GM19372 (cell line): ENCODE data around the gene ATF2.

Experiments
- ATAC-seq: cut with Tn5 transposase; IDR thresholded peaks from one replicate; pipeline ENCODE4 v1.9.1; 2021; ENCODE audit warnings: mild to moderate bottlenecking, low read depth, moderate library complexity; ENCODE audit not compliant: unreplicated experiment

ATF2 gene, protein sequence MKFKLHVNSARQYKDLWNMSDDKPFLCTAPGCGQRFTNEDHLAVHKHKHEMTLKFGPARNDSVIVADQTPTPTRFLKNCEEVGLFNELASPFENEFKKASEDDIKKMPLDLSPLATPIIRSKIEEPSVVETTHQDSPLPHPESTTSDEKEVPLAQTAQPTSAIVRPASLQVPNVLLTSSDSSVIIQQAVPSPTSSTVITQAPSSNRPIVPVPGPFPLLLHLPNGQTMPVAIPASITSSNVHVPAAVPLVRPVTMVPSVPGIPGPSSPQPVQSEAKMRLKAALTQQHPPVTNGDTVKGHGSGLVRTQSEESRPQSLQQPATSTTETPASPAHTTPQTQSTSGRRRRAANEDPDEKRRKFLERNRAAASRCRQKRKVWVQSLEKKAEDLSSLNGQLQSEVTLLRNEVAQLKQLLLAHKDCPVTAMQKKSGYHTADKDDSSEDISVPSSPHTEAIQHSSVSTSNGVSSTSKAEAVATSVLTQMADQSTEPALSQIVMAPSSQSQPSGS

DNA sequence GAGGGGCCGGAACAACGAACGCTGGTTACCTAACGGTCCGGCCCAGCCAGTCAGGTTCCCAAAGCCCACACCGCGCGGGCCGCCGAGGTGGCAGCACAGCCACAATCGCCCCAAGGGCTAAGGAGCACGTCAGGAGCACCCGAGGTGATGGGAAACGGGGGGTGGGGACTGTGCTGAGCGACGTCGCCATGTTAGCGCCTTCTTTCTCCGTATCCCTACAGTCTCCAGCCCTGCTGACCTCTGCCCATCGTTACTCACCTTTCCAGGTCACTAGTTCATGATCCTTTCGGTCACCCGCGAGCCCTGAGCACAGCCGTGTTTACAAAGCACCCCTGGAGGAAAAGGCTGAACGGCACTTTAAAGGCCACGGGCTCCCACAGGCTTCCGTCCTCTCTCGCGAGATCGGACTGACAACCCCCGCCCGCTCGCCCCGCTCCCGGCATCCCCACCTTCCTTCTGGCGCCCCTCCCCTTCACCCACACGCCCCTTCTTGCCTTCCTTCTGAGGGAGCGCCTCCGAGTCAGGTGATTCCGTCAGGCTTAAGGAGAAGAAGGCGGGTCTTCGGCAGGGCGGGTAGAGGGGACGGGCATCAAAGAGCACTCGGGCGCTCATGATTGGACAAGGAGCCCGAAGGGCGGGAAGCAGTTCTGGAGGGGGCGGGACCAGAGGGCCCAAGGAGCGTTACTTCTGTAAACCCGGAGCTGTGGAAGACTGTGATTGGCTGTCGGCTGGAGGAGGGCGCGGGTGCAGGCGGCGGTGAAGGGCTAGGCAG lies at the start of gene ATF2:
Gene ATF2, minus strand, starts transcription at position 412 of the 772 bp plus-strand sequence. CDS start 31,760 bp downstream, outside the sequence.
- ATAC-seq = peak; percentile 92

DNA sequence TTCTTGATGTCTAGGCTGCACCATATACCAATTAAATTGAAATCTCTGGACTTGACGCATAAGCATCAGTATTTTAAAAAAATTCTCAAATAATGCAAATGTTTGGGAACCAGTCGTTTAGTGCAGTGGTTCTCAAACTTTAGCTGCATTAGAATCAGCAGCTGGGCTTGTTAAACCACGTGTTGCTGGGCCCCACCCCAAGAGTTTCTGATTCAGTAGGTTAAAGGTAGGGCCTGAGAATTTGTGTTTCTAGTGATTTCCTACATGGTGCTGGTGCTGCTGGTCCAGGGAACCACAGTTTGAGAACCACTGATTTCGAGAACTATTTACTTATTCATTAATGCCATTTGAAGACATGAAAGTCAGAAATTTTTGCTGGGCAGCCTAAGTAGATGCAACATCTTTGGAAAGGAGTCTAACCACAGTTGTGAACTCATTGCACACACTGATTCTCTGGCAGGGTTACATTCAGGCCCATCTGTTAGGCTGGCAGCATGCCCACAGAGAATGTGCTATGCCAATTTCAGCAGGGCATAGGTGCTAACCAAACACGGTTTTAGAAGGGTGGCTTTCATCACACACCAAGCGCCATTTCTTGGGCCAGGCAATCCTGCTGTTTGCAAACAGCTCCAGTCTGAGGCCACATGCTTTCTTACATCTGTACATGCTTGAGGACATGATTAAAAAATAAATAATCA lies 39.9 kb upstream of the ATF2 start:
- no peak for ATAC-seq

DNA sequence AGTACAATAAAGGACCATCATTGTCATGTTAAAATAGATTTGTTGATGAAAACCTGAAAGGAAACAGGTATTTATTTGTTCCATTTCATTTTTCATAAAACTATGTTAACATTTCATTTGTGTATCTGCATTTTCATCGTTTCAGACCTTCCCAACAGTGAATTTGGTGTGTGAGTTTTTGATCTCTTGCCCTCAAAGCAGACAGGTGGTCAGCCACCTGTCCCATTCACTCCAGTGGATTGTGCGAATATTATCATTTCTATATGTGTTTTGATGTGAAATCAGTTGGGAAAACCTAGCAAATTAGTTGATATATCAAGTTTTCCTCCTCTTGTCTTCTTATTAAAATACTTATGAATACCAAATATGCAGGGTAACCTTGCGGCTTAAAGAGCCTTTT lies 38.9 kb upstream of the ATF2 start:
- ATAC-seq = no peak

DNA sequence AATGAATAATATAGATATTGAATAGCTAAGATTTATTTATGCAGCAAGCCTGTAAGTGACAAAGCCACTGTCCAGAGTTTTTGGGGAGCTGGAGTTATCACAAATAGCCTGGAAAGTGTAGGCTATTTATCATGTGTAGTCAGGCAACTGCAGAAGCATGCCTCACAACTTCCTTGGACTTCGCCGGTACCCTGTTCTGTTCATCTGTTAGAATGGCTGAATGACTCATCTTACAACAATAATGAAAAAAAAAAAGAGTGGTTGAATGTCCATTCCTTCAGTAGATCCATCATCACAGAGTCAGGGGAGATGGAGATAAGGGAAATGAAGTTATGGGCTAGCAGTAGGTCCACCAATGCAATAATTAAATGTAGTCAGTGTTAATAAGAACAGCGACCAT lies 37.5 kb upstream of the ATF2 start:
- ATAC-seq = no peak

DNA sequence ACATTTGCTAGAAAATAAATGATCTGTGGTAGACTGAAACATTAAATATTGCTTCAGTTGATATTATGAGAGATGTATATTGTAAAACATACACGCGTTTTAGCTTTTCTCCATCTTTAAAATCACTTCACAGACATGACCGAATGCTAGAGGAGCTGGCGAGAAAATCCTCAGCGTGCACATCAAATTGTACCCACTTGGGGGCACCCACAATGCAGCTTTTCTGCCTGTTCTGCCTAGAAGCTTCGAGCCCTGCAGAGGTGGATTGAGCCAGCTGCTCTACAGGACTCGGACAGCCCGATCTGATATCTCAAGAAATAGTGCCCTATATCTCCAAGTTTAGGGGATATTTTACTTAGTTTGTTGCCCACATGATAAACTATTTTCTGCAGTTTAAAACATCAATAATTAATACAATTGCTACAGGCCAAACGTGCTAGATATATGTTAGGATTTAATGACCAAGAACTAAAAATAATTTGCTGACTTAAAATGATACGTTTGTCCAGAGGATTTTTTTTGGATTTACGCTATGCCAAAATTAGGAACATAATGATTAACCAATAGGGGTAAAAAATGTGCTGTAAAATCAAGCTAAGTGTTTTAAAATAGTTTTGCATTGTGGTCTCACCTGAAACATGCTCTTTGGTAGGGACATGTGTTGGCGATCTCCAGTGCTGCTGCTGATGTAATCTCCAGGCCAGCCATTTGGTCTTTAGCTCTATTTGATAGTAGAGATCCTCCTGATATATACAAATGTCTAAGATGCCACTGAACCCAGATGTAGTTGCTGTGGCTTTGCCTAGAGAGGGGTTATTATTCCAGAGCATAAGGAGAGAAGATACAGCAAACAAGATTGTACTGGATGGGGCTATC lies 35.9 kb upstream of the ATF2 start:
- peak; percentile 91 for ATAC-seq

DNA sequence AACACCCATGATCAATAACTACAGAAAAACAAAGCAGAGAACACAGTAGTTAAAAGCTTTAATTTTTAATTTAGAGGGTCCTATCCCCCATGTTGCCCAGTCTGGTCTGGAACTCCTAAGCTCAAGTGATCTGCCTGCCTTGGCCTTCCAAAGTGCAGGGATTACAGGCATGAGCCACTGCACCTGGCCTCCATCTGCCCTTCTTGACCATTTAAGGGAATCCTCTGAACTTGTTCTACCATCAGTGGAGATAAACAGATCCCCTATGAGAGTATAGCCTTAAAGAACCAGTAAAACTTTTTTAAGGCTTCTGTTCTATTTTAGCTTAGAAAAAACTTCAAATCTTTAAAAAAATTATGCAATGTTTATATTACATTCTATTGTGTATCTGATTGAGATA lies 27.0 kb upstream of the ATF2 start:
- no peak for ATAC-seq

DNA sequence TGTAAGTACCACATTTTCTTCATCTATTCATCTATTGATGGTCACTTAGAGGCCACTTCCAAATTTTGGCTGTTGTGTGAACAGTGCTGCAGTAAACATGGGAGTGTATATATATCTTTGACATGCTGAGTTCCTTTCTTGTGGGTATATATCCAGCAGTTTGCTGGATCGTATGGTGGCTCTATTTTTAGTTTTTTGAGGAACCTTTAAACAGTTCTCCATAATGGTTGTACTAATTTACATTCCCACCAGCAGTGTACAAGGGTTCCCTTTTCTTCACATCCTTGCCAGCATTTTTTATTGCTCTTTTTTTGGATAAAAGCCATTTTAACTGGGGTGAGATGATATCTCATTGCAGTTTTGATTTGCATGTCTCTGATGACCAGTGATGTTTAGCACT lies 20.8 kb upstream of the ATF2 start:
- ATAC-seq = no peak

DNA sequence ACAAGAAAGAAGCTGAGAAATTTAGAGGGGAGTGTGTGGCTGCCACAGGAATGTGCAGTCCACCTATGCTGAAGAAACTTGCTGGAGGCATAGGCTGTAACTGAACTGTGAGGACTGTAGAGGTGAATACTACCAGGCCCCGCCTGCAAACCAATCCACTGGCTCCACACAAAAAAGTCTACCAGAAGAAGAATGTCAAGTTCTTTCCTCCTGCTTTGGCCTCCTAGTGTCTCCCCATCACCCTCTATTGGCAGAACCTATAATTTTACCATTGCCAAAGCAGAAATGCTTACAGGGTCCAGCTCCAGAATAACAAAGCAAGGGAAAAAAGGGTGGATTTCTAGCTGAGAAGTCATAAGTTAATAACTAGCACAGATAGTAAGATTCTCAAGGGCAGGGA lies 19.4 kb upstream of the ATF2 start:
- peak; percentile 65 for ATAC-seq

DNA sequence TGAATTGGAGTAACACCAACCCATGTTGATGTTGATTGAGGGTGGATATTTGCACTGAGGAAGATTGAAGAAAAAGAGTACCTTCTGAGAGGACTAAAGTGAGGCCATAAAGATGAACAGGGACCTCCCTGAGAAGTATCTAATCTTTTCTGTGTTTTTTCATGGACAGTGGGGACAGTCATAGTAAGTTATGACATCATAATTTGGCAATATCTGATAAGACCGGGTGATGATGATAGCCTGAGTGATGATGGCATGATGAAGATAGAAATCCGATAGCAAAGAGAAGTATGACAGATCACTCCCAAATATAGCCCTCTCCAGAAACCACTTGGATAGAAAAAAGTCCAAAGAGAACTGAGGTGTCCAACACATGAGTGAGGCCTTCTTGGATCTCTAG lies 15.7 kb upstream of the ATF2 start:
- no peak for ATAC-seq

DNA sequence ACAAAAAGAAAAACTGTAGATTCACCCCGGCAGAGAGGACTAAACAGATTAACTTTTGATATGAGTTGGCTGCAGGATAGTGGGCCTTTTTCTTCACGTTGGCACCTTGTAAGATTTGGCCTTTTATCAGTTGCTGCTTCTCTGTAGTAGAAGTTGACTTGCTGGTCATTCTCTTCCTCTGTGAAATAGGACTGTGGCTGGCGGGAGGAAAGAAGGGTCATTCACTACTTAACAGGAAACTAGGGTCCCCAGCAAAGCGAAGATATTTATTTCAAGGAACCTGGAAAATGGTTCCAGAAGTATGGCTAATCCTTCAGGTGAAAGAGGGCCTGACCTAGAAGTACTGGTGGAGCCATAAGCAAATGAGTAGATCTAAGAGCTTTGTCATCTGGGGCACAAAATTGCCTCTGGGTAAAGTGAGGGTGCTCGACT lies 13.9 kb upstream of the ATF2 start:
- ATAC-seq = no peak

DNA sequence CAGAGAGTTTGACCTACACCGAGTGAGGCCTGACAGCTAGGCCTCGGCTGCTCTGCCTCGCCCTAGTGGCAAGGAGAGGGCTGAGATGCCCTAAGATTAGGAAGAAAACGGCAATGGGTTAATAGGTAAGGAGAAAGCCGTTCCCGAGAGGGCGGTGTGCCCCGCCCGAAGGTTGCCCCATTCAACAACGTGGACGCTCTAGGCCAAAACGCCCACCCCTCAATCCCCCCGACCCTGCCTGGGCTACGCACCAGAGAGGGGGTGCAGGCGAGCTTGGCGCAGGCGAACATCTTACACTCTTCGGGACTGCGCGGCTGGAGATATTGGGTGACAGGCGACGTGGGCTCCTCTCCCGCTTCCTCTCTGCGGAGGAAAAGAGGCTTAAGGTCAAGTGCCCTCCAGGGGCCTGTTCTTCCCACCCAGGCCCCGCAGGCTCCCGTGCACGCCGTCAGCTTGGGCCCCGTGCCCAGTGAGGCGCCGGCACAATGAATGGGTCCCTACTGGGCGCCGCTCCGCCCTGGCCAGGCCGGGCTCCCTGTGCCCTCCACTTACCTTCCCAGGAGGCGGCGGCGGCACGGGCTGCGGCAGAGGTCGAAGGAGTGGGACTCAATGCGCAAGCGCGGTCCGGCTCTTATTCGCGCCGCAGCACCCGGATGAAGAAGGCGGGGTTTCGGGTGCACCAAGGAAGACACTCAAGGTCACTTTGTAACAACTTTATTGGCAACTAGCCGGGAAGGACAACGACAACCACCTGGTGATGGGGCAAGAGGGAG lies 13.3 kb upstream of the ATF2 start, which contains the start of gene ATP5MC3:
Gene ATP5MC3, minus strand, starts transcription at position 607 of the 773 bp plus-strand sequence. Its CDS starts 317 bp downstream, at position 290.
- peak; percentile 90 for ATAC-seq

DNA sequence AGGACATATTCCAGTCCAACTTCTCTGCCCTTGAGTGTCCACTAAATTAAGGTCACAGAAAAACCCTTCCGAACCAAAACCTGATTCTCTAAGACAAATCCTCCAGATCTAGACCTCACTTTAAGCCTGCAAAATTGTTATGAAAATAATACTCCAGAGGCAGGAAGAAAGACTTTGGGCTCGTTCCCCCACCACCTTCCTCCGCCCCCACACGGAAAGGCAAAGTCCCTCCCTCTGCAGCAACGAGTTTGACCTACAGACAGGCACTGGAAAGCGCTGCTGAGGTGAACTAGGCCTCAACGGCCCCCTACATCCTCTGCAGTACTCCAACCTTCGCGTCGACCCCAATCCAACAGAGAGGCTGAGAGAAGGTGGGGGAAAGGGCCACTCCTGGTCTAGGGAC lies 12.7 kb upstream of the ATF2 start:
- peak; percentile 55 for ATAC-seq

DNA sequence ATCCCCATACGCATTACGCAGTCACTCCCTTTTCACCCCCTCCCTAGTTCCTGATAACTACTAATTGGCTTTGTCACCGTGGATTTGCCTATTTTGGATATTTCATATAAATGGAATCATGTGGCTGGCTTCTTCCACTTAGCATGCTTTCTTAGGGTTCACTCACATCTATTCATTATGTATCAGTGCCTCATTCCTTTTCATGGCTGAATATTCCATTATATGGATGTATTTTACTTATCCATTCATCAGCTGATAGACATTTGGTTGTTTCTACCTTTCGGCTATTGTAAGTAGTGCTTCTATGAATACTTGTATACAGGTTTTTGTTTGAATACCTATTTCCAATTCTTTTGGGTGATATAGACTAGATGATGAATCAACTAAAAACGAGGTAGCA lies 8.6 kb upstream of the ATF2 start:
- ATAC-seq = no peak

DNA sequence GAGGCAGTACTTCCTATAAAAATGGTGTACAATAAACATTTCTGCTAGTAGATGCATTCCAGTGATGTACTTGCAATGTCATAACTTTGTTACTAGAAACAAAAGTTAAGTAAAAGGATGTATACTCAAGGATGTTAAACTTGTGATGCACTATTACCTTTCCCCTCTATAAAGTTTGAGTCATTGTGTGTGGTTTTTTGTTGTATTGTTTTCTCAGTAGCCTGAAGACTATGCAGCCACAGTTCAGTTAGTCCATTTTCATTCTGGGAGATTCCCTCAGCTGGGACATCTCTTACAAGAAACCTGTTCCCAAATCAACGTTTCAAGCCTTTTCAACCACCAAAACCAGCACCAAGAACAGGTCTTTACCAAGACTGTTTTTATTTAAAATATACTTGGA lies 7.9 kb upstream of the ATF2 start:
- no peak for ATAC-seq

DNA sequence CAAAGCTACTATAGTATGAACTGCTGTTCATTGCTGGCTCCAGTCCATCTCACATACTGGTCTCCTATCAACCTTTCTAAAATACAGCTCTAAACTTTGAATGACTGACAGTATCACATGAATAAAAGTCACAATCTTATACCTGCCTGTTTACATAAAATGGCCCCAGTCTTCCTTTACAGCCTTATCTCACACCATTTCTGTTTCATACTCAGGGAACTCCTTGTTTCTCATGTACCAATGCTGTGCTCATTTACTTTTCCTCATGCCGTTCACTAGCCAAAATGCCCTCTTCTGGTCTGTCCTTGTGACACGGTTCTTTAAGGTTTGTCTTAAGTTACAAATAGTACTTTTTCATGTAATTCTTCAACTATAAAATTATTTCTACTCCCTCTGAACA lies 7.3 kb upstream of the ATF2 start:
- no peak for ATAC-seq

DNA sequence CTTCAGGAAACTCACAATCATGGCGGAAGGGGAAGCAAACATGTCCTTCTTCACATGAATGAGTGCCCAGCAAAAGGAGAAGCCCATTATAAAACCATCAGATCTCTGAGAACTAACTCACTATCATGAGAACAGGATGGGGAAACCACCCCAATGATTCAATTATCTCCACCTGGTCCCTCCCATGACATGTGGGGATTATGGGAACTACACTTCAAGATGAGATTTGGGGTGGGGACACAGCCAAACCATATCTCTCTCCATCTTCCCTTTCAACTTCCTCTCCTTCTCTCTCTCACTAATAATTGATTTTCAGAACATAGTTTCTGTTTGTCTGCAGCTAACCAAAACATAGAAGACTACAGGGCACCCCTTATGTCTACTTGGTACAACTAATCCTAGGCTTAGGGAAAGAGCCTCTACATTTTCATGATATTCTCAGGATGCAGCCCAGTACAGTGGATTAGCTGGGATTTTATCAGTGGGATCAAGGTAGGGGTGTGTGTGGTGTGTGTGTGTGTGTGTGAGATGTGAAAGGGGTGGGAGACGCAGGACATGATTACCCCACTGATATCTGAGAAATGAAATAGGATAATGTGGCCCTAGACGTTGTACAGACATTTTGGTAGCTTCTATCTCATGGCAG lies 2.8 kb upstream of the ATF2 start:
- ATAC-seq = no peak

DNA sequence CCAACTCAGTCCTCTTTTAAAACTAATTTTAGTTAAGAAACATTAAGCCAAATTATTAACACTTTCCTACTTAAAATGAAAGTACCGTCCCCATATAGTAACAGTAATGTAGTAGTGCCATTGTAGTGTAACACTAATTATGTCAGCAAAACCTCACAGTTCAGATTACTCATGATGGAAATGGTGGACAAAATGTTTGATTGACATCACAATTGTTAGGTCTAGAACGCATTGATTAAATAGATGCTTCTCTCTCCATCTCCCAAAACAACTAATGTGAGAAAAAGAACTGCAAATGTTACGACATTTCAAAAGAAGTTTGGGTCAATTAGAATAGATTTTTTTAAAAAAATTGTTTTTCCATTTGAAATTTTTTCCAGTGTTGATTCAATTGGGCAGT lies 1.2 kb upstream of the ATF2 start:
- ATAC-seq = no peak

DNA sequence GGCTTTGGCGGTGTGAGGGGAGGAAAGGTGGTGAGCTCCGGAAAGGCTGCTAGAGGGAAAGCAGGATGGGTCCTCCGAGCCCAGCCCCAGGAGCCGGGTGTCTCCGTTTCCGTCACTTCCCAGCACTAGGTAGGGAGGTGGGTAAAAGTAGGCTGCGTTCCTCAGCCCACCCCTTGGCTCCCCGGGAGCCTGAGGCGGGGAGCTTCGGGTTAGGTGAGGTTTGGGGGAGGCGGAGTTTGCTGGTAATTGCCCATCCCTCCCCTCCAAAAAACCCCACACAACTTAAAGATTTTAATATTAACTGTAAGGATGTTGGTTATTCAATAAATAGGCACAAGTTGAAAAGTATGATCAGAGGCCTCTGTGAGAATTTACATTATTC lies 552 bp upstream of the ATF2 start:
- ATAC-seq = peak; percentile 25
